Gastrocnemius medialis (tissue), 4 donors: Measurements from ENCODE around the gene GIMAP7. TPM values are rescaled to one million over a fixed set of nuclear protein-coding genes. Genes with fewer than 3 reads are reported as not detected.
"Not testable (repeated sequence)": the region's sequence is repeated elsewhere in the genome, so short reads cannot be mapped to it uniquely, and the experiment has no call there.

ENCODE experiments used
- ATAC-seq, 2 donors: fragments of 150-250 bp; one replicate each; pipeline ENCODE4 v1.9.1; 2016
- DNase-seq, 2 donors: peaks; one replicate each; pipeline ENCODE4 v3.0.0-alpha.2; 2019
- H3K27ac ChIP-seq, 4 donors: fragments of 200-600 bp; sonication (generic); 1 replicate in 1 of 4; 2 replicates in 3 of 4; pipeline ENCODE4 v1.5.1; 2016 to 2018; ENCODE audit warnings: mild to moderate bottlenecking in 2 of 4, moderate library complexity in 1 of 4
- H3K27me3 ChIP-seq, 3 donors: fragments of 200-600 bp; sonication (generic) in 2 of 3; 1 replicate in 1 of 3; 2 replicates in 2 of 3; pipeline versions ENCODE4 v1.5.1 to v1.6.0; 2016 to 2019; ENCODE audit warnings: mild to moderate bottlenecking in 1 of 3, moderate library complexity in 1 of 3
- H3K36me3 ChIP-seq, 2 donors: fragments of 200-600 bp; sonication (generic) in 1 of 2; one replicate each; pipeline ENCODE4 v1.5.1; 2017 to 2018
- H3K4me1 ChIP-seq, 2 donors: fragments of 200-600 bp; sonication (generic) in 1 of 2; one replicate each; pipeline ENCODE4 v1.5.1; 2016 to 2017; ENCODE audit warnings: mild to moderate bottlenecking in 2 of 2
- H3K4me3 ChIP-seq, 4 donors: fragments of 200-600 bp; sonication (generic) in 3 of 4; 1 replicate in 1 of 4; 2 replicates in 3 of 4; pipeline ENCODE4 v1.5.1; 2016 to 2019; ENCODE audit warnings: mild to moderate bottlenecking in 2 of 4
- H3K9me3 ChIP-seq, 3 donors: fragments of 200-600 bp; sonication (generic) in 2 of 3; 1 replicate in 1 of 3; 2 replicates in 2 of 3; pipeline ENCODE4 v1.5.1; 2016 to 2019
- CTCF ChIP-seq, 5 experiments: fragments of 450-650 bp in 3 of 5; fragments of 200-600 bp in 2 of 5; sonication (generic) in 2 of 5; IDR thresholded peaks in 4 of 5; conservative IDR thresholded peaks in 1 of 5; 1 replicate in 4 of 5; 2 replicates in 1 of 5; pipeline ENCODE4 v1.5.1; 2016 to 2019; ENCODE audit warnings: antibody characterized with exemption in 5 of 5, mild to moderate bottlenecking in 3 of 5, moderate library complexity in 3 of 5
- POLR2A ChIP-seq, 2 donors: fragments of 450-650 bp; IDR thresholded peaks; one replicate each; pipeline ENCODE4 v1.6.1; 2017; ENCODE audit warnings: antibody characterized with exemption in 2 of 2, mild to moderate bottlenecking in 2 of 2, moderate library complexity in 2 of 2
- in situ Hi-C, 4 donors: fragments of 200-750 bp; cut with MboI; loops; one replicate each; pipeline versions ENCODE4 v1.15.0 to v1.8.0; 2017; ENCODE audit warnings: low sequenced_read_pairs in 4 of 4
- intact Hi-C: fragments of 100-400 bp; cut with DNase I; formaldehyde crosslinking; loops from one replicate; pipeline ENCODE4 v1.15.1; 2023; ENCODE audit warnings: low total_unique reads
- total RNA-seq, 4 donors: library from RNA; depleted of rRNA; stranded (reverse); fragments of >200 nt; gene quantifications; one replicate each; pipeline versions ENCODE4 v1.1.0 to v1.2.3, GENCODE V29; 2016

The GIMAP7 gene
- total RNA-seq, 4 donors from 2014 or later = 6.6 to 7.8 (median 7.0) TPM

GRCh38 chr7:150515248-150516147 lies 826 bp downstream of the GIMAP7 start:
- ATAC-seq (peak in 1 of 2 donors; percentile 44), DNase-seq (no peak)
- intact Hi-C loops = no loop called here
- Histone ChIP-seq H3K4me1 (peaks cover 0 to 3% of the 10 kb centered on the region in 2 donors), H3K27ac (peak overlapping the region; percentile 23 to 75 (median 72)), H3K4me3 (peak overlapping the region; percentile 33 to 57 (median 47)), H3K27me3 (no peaks in the 10 kb centered on the region), H3K36me3 (no peaks in the 10 kb centered on the region), H3K9me3 (no peaks in the 10 kb centered on the region)
- in situ Hi-C loops = no loop called here
- TF ChIP-seq POLR2A (IDR thresholded peaks at IDR 0.05) (peak in 1 of 2 donors; percentile 7), CTCF (IDR thresholded peaks at IDR 0.05 in 4 of 5, conservative IDR thresholded peaks at IDR 0.05 in 1 of 5) (no peak)

GRCh38 chr7:150516956-150517745 lies 2.5 kb downstream of the GIMAP7 start:
- H3K4me3 ChIP-seq = peak overlapping the region; percentile 33 to 57 (median 47)
- no peaks in the 10 kb centered on the region for H3K9me3 ChIP-seq
- ATAC-seq = peak in 1 of 2 donors; percentile 26
- H3K4me1 ChIP-seq = peaks cover 0 to 3% of the 10 kb centered on the region in 2 donors
- H3K27me3 ChIP-seq = no peaks in the 10 kb centered on the region
- TF ChIP-seq POLR2A (IDR thresholded peaks at IDR 0.05) (peak in 1 of 2 donors; percentile 22), CTCF (IDR thresholded peaks at IDR 0.05 in 4 of 5, conservative IDR thresholded peaks at IDR 0.05 in 1 of 5) (no peak)
- intact Hi-C loops (no loop called here), in situ Hi-C loops (no loop called here)
- DNase-seq = no peak
- peak overlapping the region; percentile 23 to 75 (median 72) for H3K27ac ChIP-seq
- no peaks in the 10 kb centered on the region for H3K36me3 ChIP-seq

GRCh38 chr7:150519310-150519709 lies 4.6 kb downstream of the GIMAP7 start:
- intact Hi-C loops = no loop called here
- no peaks in the 10 kb centered on the region for H3K27me3 ChIP-seq

GRCh38 chr7:150520145-150520544 lies 5.5 kb downstream of the GIMAP7 start:
- intact Hi-C loops = no loop called here
- TF ChIP-seq CTCF (IDR thresholded peaks at IDR 0.05 in 4 of 5, conservative IDR thresholded peaks at IDR 0.05 in 1 of 5) (no peak), POLR2A (IDR thresholded peaks at IDR 0.05) (no peak)
- peak overlapping the region; percentile 41 to 75 (median 72) for H3K27ac ChIP-seq
- in situ Hi-C loops = no loop called here
- DNase-seq (no peak), ATAC-seq (no peak)
- H3K27me3 ChIP-seq = no peaks in the 10 kb centered on the region
- no peaks in the 10 kb centered on the region for H3K36me3 ChIP-seq
- H3K9me3 ChIP-seq = no peaks in the 10 kb centered on the region
- peak overlapping the region; percentile 12 to 57 (median 24) for H3K4me3 ChIP-seq
- no peaks in the 10 kb centered on the region for H3K4me1 ChIP-seq

More at GRCh38 chr7:150519310-150519709, 4.6 kb downstream of the GIMAP7 start:
- Histone ChIP-seq H3K4me3 (peak overlapping the region; percentile 2 to 57 (median 30)), H3K9me3 (no peaks in the 10 kb centered on the region), H3K4me1 (no peaks in the 10 kb centered on the region), H3K27ac (peak overlapping the region; percentile 41 to 75 (median 72)), H3K36me3 (no peaks in the 10 kb centered on the region)
- no peak for ATAC-seq
- TF ChIP-seq POLR2A (IDR thresholded peaks at IDR 0.05) (no peak), CTCF (IDR thresholded peaks at IDR 0.05 in 4 of 5, conservative IDR thresholded peaks at IDR 0.05 in 1 of 5) (no peak)
- in situ Hi-C loops = no loop called here
- DNase-seq = no peak

- H3K4me1 ChIP-seq, H3K9me3 ChIP-seq, ATAC-seq, H3K36me3 ChIP-seq, intact Hi-C loops, DNase-seq, H3K4me3 ChIP-seq, H3K27me3 ChIP-seq, H3K27ac ChIP-seq, in situ Hi-C loops: not testable (repeated sequence)
Measured at GRCh38 chr7:150522931-150523330, 8.3 kb downstream of the GIMAP7 start.
